H9 (cell line): ENCODE measurements around the gene TCOF1. TPM values are rescaled to one million over a fixed set of nuclear protein-coding genes. Genes with fewer than 3 reads are reported as not detected.

ENCODE experiments used
- DNase-seq: peaks from one replicate; pipeline ENCODE4 v3.0.0-alpha.2; 2017
- H2AFZ ChIP-seq: one replicate; pipeline ENCODE4 v1.6.1; 2013; ENCODE audit warnings: mild to moderate bottlenecking, low read length, control low read depth, moderate library complexity
- H2AK5ac ChIP-seq: 2 replicates; pipeline ENCODE4 v1.6.1; 2013; ENCODE audit warnings: low read length, control low read depth, mixed read lengths; ENCODE audit not compliant: insufficient read length
- H2BK120ac ChIP-seq: one replicate; pipeline ENCODE4 v1.6.1; 2013; ENCODE audit warnings: low read depth, mild to moderate bottlenecking, low read length, control low read depth, inconsistent platforms; ENCODE audit not compliant: poor library complexity, severe bottlenecking
- H2BK12ac ChIP-seq: 2 replicates; pipeline ENCODE4 v1.6.1; 2013; ENCODE audit warnings: low read length, control low read depth, mixed read lengths, low read depth; ENCODE audit not compliant: insufficient read length
- H2BK15ac ChIP-seq: 2 replicates; pipeline ENCODE4 v1.6.1; 2013; ENCODE audit warnings: low read depth, low read length, control low read depth
- H2BK20ac ChIP-seq: one replicate; pipeline ENCODE4 v1.6.1; 2013; ENCODE audit warnings: low read depth, mild to moderate bottlenecking, low read length, control low read depth, inconsistent platforms; ENCODE audit not compliant: poor library complexity, severe bottlenecking
- H2BK5ac ChIP-seq: 2 replicates; pipeline ENCODE4 v1.6.1; 2013; ENCODE audit warnings: low read length, control low read depth, mixed read lengths; ENCODE audit not compliant: insufficient read length
- H3K14ac ChIP-seq: 2 replicates; pipeline ENCODE4 v1.6.1; 2013; ENCODE audit warnings: low read length, control low read depth; ENCODE audit not compliant: insufficient read depth
- H3K18ac ChIP-seq: 2 replicates; pipeline ENCODE4 v1.6.1; 2013; ENCODE audit warnings: low read depth, mild to moderate bottlenecking, mixed read lengths, low read length, control low read depth; ENCODE audit not compliant: insufficient read length
- H3K23ac ChIP-seq: 2 replicates; pipeline ENCODE4 v1.6.1; 2013; ENCODE audit warnings: low read length, control low read depth, mixed read lengths, low read depth; ENCODE audit not compliant: insufficient read length
- H3K23me2 ChIP-seq: 2 replicates; pipeline ENCODE4 v1.6.1; 2013; ENCODE audit warnings: low read depth, mild to moderate bottlenecking, mixed read lengths, low read length, control low read depth; ENCODE audit not compliant: insufficient read length, poor library complexity, severe bottlenecking
- H3K27ac ChIP-seq: 2 replicates; pipeline ENCODE4 v1.5.1; 2013; ENCODE audit warnings: low read length, control low read depth, mixed read lengths, low read depth; ENCODE audit not compliant: insufficient read length
- H3K27me3 ChIP-seq: 2 replicates; pipeline ENCODE4 v1.6.1; 2013; ENCODE audit warnings: low read length, control low read depth, inconsistent platforms; ENCODE audit not compliant: insufficient read depth
- H3K4ac ChIP-seq: 2 replicates; pipeline ENCODE4 v1.6.1; 2013; ENCODE audit warnings: low read depth, mild to moderate bottlenecking, control low read depth, inconsistent platforms, low read length, moderate library complexity
- H3K4me1 ChIP-seq: 2 replicates; pipeline ENCODE4 v1.6.1; 2013; ENCODE audit warnings: low read length, control low read depth, inconsistent platforms; ENCODE audit not compliant: insufficient read depth
- H3K4me2 ChIP-seq: 2 replicates; pipeline ENCODE4 v1.6.1; 2013; ENCODE audit warnings: low read length, control low read depth, mixed read lengths; ENCODE audit not compliant: insufficient read length, insufficient read depth
- H3K56ac ChIP-seq: 2 replicates; pipeline ENCODE4 v1.6.1; 2013; ENCODE audit warnings: low read depth, mild to moderate bottlenecking, mixed read lengths, low read length, control low read depth; ENCODE audit not compliant: insufficient read length
- H3K79me1 ChIP-seq: 2 replicates; pipeline ENCODE4 v1.6.1; 2013; ENCODE audit warnings: low read depth, mild to moderate bottlenecking, moderate library complexity, low read length, control low read depth, inconsistent platforms; ENCODE audit not compliant: insufficient read depth, poor library complexity, severe bottlenecking
- H3K79me2 ChIP-seq: 2 replicates; pipeline ENCODE4 v1.6.1; 2013; ENCODE audit warnings: low read length, control low read depth, inconsistent platforms; ENCODE audit not compliant: insufficient read depth
- H3K9ac ChIP-seq: 2 replicates; pipeline ENCODE4 v1.6.1; 2013; ENCODE audit warnings: low read length, control low read depth, mixed read lengths; ENCODE audit not compliant: insufficient read length; ENCODE audit errors: extremely low read depth
- H3K9me3 ChIP-seq: one replicate; pipeline ENCODE4 v1.6.1; 2013; ENCODE audit warnings: low read depth, low read length, inconsistent platforms; ENCODE audit not compliant: control insufficient read depth
- H3T11ph ChIP-seq: one replicate; pipeline ENCODE4 v1.6.1; 2013; ENCODE audit warnings: mild to moderate bottlenecking, low read length, control low read depth, inconsistent platforms
- H4K20me1 ChIP-seq: one replicate; pipeline ENCODE4 v1.6.1; 2013; ENCODE audit not compliant: control insufficient read depth, insufficient read length, insufficient read depth
- H4K5ac ChIP-seq: 2 replicates; pipeline ENCODE4 v1.6.1; 2013; ENCODE audit warnings: low read depth, mild to moderate bottlenecking, mixed read lengths, low read length, control low read depth; ENCODE audit not compliant: insufficient read length
- H4K8ac ChIP-seq: replicated peaks from 2 replicates; pipeline ENCODE4 v1.6.1; 2013; ENCODE audit warnings: low read length, control low read depth, mixed read lengths, low read depth; ENCODE audit not compliant: insufficient read length
- H4K91ac ChIP-seq: 2 replicates; pipeline ENCODE4 v1.6.1; 2013; ENCODE audit warnings: low read depth, mild to moderate bottlenecking, moderate library complexity, mixed read lengths, low read length, control low read depth; ENCODE audit not compliant: insufficient read length
- H3K27ac Mint-ChIP-seq, 3 experiments: 2 replicates in 2 of 3; 3 replicates in 1 of 3; pipeline ENCODE4 v1.8.0; 2020 to 2021; ENCODE audit warnings: mixed read lengths in 3 of 3, mild to moderate bottlenecking in 1 of 3, moderate library complexity in 1 of 3
- H3K27me3 Mint-ChIP-seq: 2 replicates; pipeline ENCODE4 v1.8.0; 2021; ENCODE audit warnings: low read depth, mild to moderate bottlenecking, moderate library complexity, mixed read lengths
- H3K36me3 Mint-ChIP-seq, 3 experiments: 2 replicates in 2 of 3; 3 replicates in 1 of 3; pipeline ENCODE4 v1.8.0; 2020 to 2021; ENCODE audit warnings: low read depth in 3 of 3, mixed read lengths in 3 of 3; ENCODE audit not compliant: insufficient read depth in 1 of 3
- H3K4me1 Mint-ChIP-seq, 2 experiments: 2 replicates each; pipeline ENCODE4 v1.8.0; 2020; ENCODE audit warnings: mixed read lengths in 2 of 2
- H3K4me3 Mint-ChIP-seq, 2 experiments: 2 replicates in 1 of 2; 3 replicates in 1 of 2; pipeline ENCODE4 v1.8.0; 2020 to 2021; ENCODE audit warnings: mild to moderate bottlenecking in 2 of 2, mixed read lengths in 2 of 2, moderate library complexity in 1 of 2
- H3K9me3 Mint-ChIP-seq, 2 experiments: 2 replicates in 1 of 2; 3 replicates in 1 of 2; pipeline ENCODE4 v1.8.0; 2020; ENCODE audit warnings: mild to moderate bottlenecking in 2 of 2, mixed read lengths in 2 of 2, moderate library complexity in 1 of 2
- WGBS: extraction: QIAGEN DNeasy Blood & Tissue Kit; methylation state at CpG from one replicate; pipeline ENCODE4 v1.1.7; 2013; ENCODE audit warnings: missing lambda C conversion rate, low lambda C conversion rate, mixed read lengths; ENCODE audit not compliant: insufficient read length; ENCODE audit errors: extremely low coverage; 5-methylcytosine and 5-hydroxymethylcytosine counted together
- total RNA-seq: library from RNA; stranded (reverse); gene quantifications from 2 replicates; pipeline ENCODE4 v1.2.1, GENCODE V29; 2021
- TF ChIP-seq, protein P1 (sequence below): fragments of 200-600 bp; sonication (generic); conservative IDR thresholded peaks from 3 replicates; pipeline ENCODE4 v1.8.0; 2021; ENCODE audit warnings: antibody characterized with exemption, mild to moderate bottlenecking

Gene TCOF1
- total RNA-seq, 1 experiment from 2014 or later, result 128 TPM

DNA sequence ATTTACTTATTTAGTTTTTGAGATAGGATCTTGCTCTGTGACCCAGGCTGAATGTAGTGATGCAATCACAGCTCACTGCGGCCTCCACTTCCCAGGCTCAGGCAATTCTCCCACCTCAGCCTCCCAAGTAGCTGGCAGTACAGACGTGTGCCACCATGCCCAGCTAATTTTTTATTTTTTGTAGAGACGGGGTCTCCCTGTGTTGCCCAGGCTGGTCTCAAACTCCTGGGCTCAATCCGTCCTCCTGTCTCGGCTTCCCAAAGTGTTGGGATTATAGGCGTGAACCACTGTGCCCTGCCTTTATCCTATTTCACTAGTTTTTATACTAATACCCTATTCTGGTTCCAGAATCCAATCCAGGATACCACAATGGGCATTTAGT, 85.2 kb downstream of the TCOF1 start:
- H3K4me2 ChIP-seq, result no peak overlapping the region
- no peak overlapping the region for H3K18ac ChIP-seq
- no peak overlapping the region for H3T11ph ChIP-seq
- DNase-seq, result no peak
- H3K56ac ChIP-seq, result no peak overlapping the region
- H3K27ac ChIP-seq, result no peak overlapping the region
- H3K27me3 ChIP-seq, result no peaks in the 10 kb centered on the region
- H3K79me1 ChIP-seq, result no peaks in the 10 kb centered on the region
- H3K23me2 ChIP-seq, result no peaks in the 10 kb centered on the region
- no peak overlapping the region for H3K14ac ChIP-seq
- Mint-ChIP-seq H3K4me3 (no peak overlapping the region), H3K4me1 (peaks cover 20 to 39% of the 10 kb centered on the region in 2 experiments), H3K9me3 (no peaks in the 10 kb centered on the region), H3K36me3 (peaks cover 43 to 47% (median 47%) of the 10 kb centered on the region in 3 experiments), H3K27ac (peak overlapping the region in 2 of 3 experiments; percentile 64 to 79; a peak in 2 of 7 replicates), H3K27me3 (no peaks in the 10 kb centered on the region)
- H4K5ac ChIP-seq, result no peak overlapping the region
- H4K20me1 ChIP-seq, result no peaks in the 10 kb centered on the region
- no peak overlapping the region for H4K8ac ChIP-seq
- H3K4me1 ChIP-seq, result no peaks in the 10 kb centered on the region
- H3K79me2 ChIP-seq, result no peaks in the 10 kb centered on the region; the same call in 1 of the 2 replicates
- TF ChIP-seq, protein P1, sequence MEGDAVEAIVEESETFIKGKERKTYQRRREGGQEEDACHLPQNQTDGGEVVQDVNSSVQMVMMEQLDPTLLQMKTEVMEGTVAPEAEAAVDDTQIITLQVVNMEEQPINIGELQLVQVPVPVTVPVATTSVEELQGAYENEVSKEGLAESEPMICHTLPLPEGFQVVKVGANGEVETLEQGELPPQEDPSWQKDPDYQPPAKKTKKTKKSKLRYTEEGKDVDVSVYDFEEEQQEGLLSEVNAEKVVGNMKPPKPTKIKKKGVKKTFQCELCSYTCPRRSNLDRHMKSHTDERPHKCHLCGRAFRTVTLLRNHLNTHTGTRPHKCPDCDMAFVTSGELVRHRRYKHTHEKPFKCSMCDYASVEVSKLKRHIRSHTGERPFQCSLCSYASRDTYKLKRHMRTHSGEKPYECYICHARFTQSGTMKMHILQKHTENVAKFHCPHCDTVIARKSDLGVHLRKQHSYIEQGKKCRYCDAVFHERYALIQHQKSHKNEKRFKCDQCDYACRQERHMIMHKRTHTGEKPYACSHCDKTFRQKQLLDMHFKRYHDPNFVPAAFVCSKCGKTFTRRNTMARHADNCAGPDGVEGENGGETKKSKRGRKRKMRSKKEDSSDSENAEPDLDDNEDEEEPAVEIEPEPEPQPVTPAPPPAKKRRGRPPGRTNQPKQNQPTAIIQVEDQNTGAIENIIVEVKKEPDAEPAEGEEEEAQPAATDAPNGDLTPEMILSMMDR, result no peak
- H2AFZ ChIP-seq, result no peak overlapping the region
- H2BK20ac ChIP-seq, result no peak overlapping the region
- no peak overlapping the region for H4K91ac ChIP-seq
- no peaks in the 10 kb centered on the region for H3K9me3 ChIP-seq
- H3K23ac ChIP-seq, result no peak overlapping the region
- no peak overlapping the region for H2BK12ac ChIP-seq
- WGBS, result no CpG with 5 or more reads among the region's 6 CpGs
- H2BK5ac ChIP-seq, result no peak overlapping the region
- H2BK120ac ChIP-seq, result no peak overlapping the region
- no peak overlapping the region for H3K9ac ChIP-seq
- no peak overlapping the region for H2AK5ac ChIP-seq
- no peak overlapping the region for H3K4ac ChIP-seq
- no peak overlapping the region for H2BK15ac ChIP-seq
